ENCODE results near the gene DES. TPM values are rescaled to one million over a fixed set of nuclear protein-coding genes. Genes with fewer than 3 reads are reported as not detected.

DES gene
- total and polyA plus RNA-seq, 2 donors (not counting 1 experiment from before 2014, with no cell fraction given): not detected

DNA sequence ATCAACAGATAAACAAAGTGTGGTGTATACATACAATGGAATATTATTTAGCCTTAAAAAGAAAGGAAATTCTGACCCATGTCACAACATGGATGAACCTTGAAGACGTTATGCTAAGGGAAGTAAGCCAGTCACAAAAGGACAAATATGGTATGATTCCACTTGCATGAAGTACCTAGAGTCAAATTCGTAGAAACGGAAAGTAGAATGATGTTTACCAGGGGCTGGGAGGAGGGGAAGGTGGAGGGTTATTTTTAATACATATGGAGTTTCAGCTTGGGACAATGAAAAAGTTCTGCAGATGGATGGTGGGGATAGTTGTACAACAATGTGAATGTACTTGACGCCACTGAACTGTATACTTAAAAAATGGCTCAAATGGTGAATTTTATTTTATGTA is 3.3 kb upstream of the DES start:
- Mint-ChIP-seq H3K4me3 (no peak overlapping the region), H3K27me3 (peaks cover 32% of the 10 kb centered on the region), H3K4me1 (peaks cover 1% of the 10 kb centered on the region), H3K27ac (no peak overlapping the region), H3K9me3 (ENCODE audit: insufficient read depth) (peaks cover 4% of the 10 kb centered on the region)
- CTCF ChIA-PET: no interaction called here
- H3K4me1 ChIP-seq (ENCODE audit: control insufficient read depth in 2 of 2, insufficient read depth in 2 of 2, low read length in 2 of 2): no peaks in the 10 kb centered on the region
- peaks cover 0 to 38% (median 6%) of the 10 kb centered on the region in 4 experiments for H3K27me3 ChIP-seq (replicated peaks in 1 of 4; ENCODE audit: control extremely low read depth in 1 of 4, control insufficient read depth in 3 of 4, insufficient read depth in 4 of 4, low read length in 3 of 4)
- no peak overlapping the region for H3K4me3 ChIP-seq (ENCODE audit: control extremely low read depth in 1 of 5, extremely low read depth in 1 of 5, insufficient read depth in 1 of 5, low read depth in 2 of 5, low read length in 4 of 5)
- intact Hi-C loops (cut with micrococcal nuclease): no loop called here
- TF ChIP-seq, protein P1, sequence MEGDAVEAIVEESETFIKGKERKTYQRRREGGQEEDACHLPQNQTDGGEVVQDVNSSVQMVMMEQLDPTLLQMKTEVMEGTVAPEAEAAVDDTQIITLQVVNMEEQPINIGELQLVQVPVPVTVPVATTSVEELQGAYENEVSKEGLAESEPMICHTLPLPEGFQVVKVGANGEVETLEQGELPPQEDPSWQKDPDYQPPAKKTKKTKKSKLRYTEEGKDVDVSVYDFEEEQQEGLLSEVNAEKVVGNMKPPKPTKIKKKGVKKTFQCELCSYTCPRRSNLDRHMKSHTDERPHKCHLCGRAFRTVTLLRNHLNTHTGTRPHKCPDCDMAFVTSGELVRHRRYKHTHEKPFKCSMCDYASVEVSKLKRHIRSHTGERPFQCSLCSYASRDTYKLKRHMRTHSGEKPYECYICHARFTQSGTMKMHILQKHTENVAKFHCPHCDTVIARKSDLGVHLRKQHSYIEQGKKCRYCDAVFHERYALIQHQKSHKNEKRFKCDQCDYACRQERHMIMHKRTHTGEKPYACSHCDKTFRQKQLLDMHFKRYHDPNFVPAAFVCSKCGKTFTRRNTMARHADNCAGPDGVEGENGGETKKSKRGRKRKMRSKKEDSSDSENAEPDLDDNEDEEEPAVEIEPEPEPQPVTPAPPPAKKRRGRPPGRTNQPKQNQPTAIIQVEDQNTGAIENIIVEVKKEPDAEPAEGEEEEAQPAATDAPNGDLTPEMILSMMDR (IDR thresholded peaks at IDR 0.05): no peak
- TF ChIP-seq EZH2 (IDR thresholded peaks at IDR 0.05; ENCODE audit: borderline replicate concordance, insufficient read depth, low read depth, low read length, poor library complexity, severe bottlenecking): no peak
- ATAC-seq (ENCODE audit: low read depth) (no peak), DNase-seq (no peak)
- H4K20me1 ChIP-seq (ENCODE audit: control insufficient read depth, insufficient read depth, low read length, poor library complexity, severe bottlenecking): no peaks in the 10 kb centered on the region
- H3K79me2 ChIP-seq (ENCODE audit: control insufficient read depth, insufficient read depth, low read length): no peaks in the 10 kb centered on the region
- H2AFZ ChIP-seq (ENCODE audit: insufficient read depth, low read depth, low read length, poor library complexity, severe bottlenecking): no peak overlapping the region
- peaks cover 0 to 9% (median 6%) of the 10 kb centered on the region in 3 donors for H3K9me3 ChIP-seq (ENCODE audit: control extremely low read depth in 1 of 3, control insufficient read depth in 2 of 3, insufficient read depth in 1 of 3, low read length in 2 of 3)
- H3K27ac ChIP-seq (ENCODE audit: low read length in 2 of 2): no peak overlapping the region
- no peaks in the 10 kb centered on the region for H3K36me3 ChIP-seq (replicated peaks in 1 of 2; ENCODE audit: control extremely low read depth in 1 of 2, control insufficient read depth in 1 of 2, extremely low read depth in 1 of 2, insufficient read depth in 2 of 2, low read length in 1 of 2)
- no peak overlapping the region for H3K4me2 ChIP-seq (replicated peaks; ENCODE audit: low read depth, low read length, poor library complexity, severe bottlenecking)
- POLR2A ChIA-PET: no interaction called here
- WGBS (ENCODE audit: insufficient coverage): 95% methylated on average over 3 of the region's 4 CpGs
- no peak overlapping the region for H3K9ac ChIP-seq (ENCODE audit: low read length)

- Mint-ChIP-seq H3K27ac (no peak overlapping the region), H3K4me1 (peaks cover 1% of the 10 kb centered on the region), H3K9me3 (ENCODE audit: insufficient read depth) (peaks cover 4% of the 10 kb centered on the region), H3K4me3 (no peak overlapping the region), H3K27me3 (peaks cover 39% of the 10 kb centered on the region)
- Histone ChIP-seq H2AFZ (ENCODE audit: insufficient read depth, low read depth, low read length, poor library complexity, severe bottlenecking) (no peak overlapping the region), H3K79me2 (ENCODE audit: control insufficient read depth, insufficient read depth, low read length) (no peaks in the 10 kb centered on the region), H3K36me3 (replicated peaks in 1 of 2; ENCODE audit: control extremely low read depth in 1 of 2, control insufficient read depth in 1 of 2, extremely low read depth in 1 of 2, insufficient read depth in 2 of 2, low read length in 1 of 2) (no peaks in the 10 kb centered on the region), H3K4me1 (ENCODE audit: control insufficient read depth in 2 of 2, insufficient read depth in 2 of 2, low read length in 2 of 2) (no peaks in the 10 kb centered on the region), H3K9me3 (ENCODE audit: control extremely low read depth in 1 of 3, control insufficient read depth in 2 of 3, insufficient read depth in 1 of 3, low read length in 2 of 3) (peaks cover 0 to 9% (median 6%) of the 10 kb centered on the region in 3 donors), H4K20me1 (ENCODE audit: control insufficient read depth, insufficient read depth, low read length, poor library complexity, severe bottlenecking) (no peaks in the 10 kb centered on the region), H3K4me2 (replicated peaks; ENCODE audit: low read depth, low read length, poor library complexity, severe bottlenecking) (no peak overlapping the region), H3K27ac (ENCODE audit: low read length in 2 of 2) (no peak overlapping the region), H3K27me3 (replicated peaks in 1 of 4; ENCODE audit: control extremely low read depth in 1 of 4, control insufficient read depth in 3 of 4, insufficient read depth in 4 of 4, low read length in 3 of 4) (peaks cover 0 to 43% (median 6%) of the 10 kb centered on the region in 4 experiments), H3K4me3 (ENCODE audit: control extremely low read depth in 1 of 5, extremely low read depth in 1 of 5, insufficient read depth in 1 of 5, low read depth in 2 of 5, low read length in 4 of 5) (no peak overlapping the region), H3K9ac (ENCODE audit: low read length) (no peak overlapping the region)
- DNase-seq (no peak), ATAC-seq (ENCODE audit: low read depth) (no peak)
- TF ChIP-seq EZH2 (IDR thresholded peaks at IDR 0.05; ENCODE audit: borderline replicate concordance, insufficient read depth, low read depth, low read length, poor library complexity, severe bottlenecking): no peak
- TF ChIP-seq, protein P1 (IDR thresholded peaks at IDR 0.05): no peak
- ChIA-PET POLR2A (no interaction called here), CTCF (no interaction called here)
- 90% methylated on average over 5 of the region's 5 CpGs for WGBS (ENCODE audit: insufficient coverage)
- intact Hi-C loops (cut with micrococcal nuclease): no loop called here
Observed at GRCh38 chr2:219415580-219416234, 2.5 kb upstream of the DES start.
